Esophagus squamous epithelium (tissue), 5 donors: ENCODE measurements around the gene PRR3. TPM values are rescaled to one million over a fixed set of nuclear protein-coding genes. Genes with fewer than 3 reads are reported as not detected.

ENCODE experiments used
- DNase-seq: peaks from one replicate; lab custom pipeline; 2025; lab: John Stamatoyannopoulos, UW
- H3K27ac ChIP-seq, 4 donors: fragments of 200-600 bp; sonication (generic); one replicate each; pipeline ENCODE4 v1.5.1; 2016 to 2019; ENCODE audit warnings: mild to moderate bottlenecking in 1 of 4
- H3K27me3 ChIP-seq, 4 donors: fragments of 200-600 bp; sonication (generic); 1 replicate in 3 of 4; 2 replicates in 1 of 4; pipeline versions ENCODE4 v1.5.1 to v1.6.0; 2017 to 2021; ENCODE audit warnings: antibody characterized with exemption in 1 of 4
- H3K36me3 ChIP-seq, 3 donors: fragments of 200-600 bp; sonication (generic); one replicate each; pipeline ENCODE4 v1.5.1; 2016 to 2019
- H3K4me1 ChIP-seq, 3 donors: fragments of 200-600 bp; sonication (generic); one replicate each; pipeline ENCODE4 v1.5.1; 2017 to 2019
- H3K4me3 ChIP-seq, 4 donors: fragments of 200-600 bp; sonication (generic); 1 replicate in 3 of 4; 2 replicates in 1 of 4; pipeline ENCODE4 v1.5.1; 2016 to 2019; ENCODE audit warnings: mild to moderate bottlenecking in 2 of 4, moderate library complexity in 1 of 4
- H3K9me3 ChIP-seq, 3 donors: fragments of 200-600 bp; sonication (generic); one replicate each; pipeline ENCODE4 v1.5.1; 2016 to 2019
- CTCF ChIP-seq, 6 experiments: fragments of 450-650 bp in 4 of 6; fragments of 200-600 bp in 2 of 6; sonication (generic) in 2 of 6; IDR thresholded peaks; one replicate each; pipeline ENCODE4 v1.5.1; 2016 to 2019; ENCODE audit warnings: antibody characterized with exemption in 6 of 6, mild to moderate bottlenecking in 4 of 6, moderate library complexity in 4 of 6
- POLR2A ChIP-seq, 4 donors: fragments of 450-650 bp; IDR thresholded peaks; one replicate each; pipeline ENCODE4 v1.6.1; 2017; ENCODE audit warnings: antibody characterized with exemption in 4 of 4, mild to moderate bottlenecking in 4 of 4, moderate library complexity in 3 of 4
- WGBS, 2 donors: methylation state at CpG; one replicate each; pipeline ENCODE4 v1.1.5; 2018; 5-methylcytosine and 5-hydroxymethylcytosine counted together
- intact Hi-C: fragments of 100-400 bp; cut with DNase I; formaldehyde crosslinking; loops from one replicate; pipeline ENCODE4 v1.15.0; 2022
- total RNA-seq, 4 donors: library from RNA; depleted of rRNA; stranded (reverse); fragments of >200 nt; gene quantifications; one replicate each; pipeline ENCODE4 v1.1.0, GENCODE V29; 2016
- donor health status: DM: yes; HTN: yes; CAD: no.

The PRR3 gene
- total RNA-seq, 4 donors from 2014 or later, result 3.2 to 11.6 (median 5.8) TPM

GRCh38 chr6:30544666-30545272 lies 12.3 kb upstream of the PRR3 start:
- intact Hi-C loops, result loop anchor here (10.0 kb wide), 1 partner anchor 50 kb away; no protein-coding TSS in a partner anchor
- Histone ChIP-seq H3K27me3 (no peaks in the 10 kb centered on the region), H3K36me3 (peaks cover 0 to 45% (median 9%) of the 10 kb centered on the region in 3 donors), H3K4me1 (peaks cover 3 to 23% (median 5%) of the 10 kb centered on the region in 3 donors), H3K4me3 (no peak overlapping the region), H3K9me3 (no peaks in the 10 kb centered on the region), H3K27ac (peak overlapping the region in 1 of 4 donors; percentile 12)
- 29 to 33% methylated on average over 6 of the region's 6 CpGs for WGBS, 2 donors
- DNase-seq, result no peak
- TF ChIP-seq POLR2A (IDR thresholded peaks at IDR 0.05) (no peak), CTCF (IDR thresholded peaks at IDR 0.05) (peak; percentile 76 to 86 (median 79))

- Histone ChIP-seq H3K27ac (no peak overlapping the region), H3K4me3 (no peak overlapping the region), H3K4me1 (peaks cover 0 to 13% (median 3%) of the 10 kb centered on the region in 3 donors), H3K36me3 (peaks cover 3 to 72% (median 20%) of the 10 kb centered on the region in 3 donors), H3K27me3 (no peaks in the 10 kb centered on the region), H3K9me3 (no peaks in the 10 kb centered on the region)
- intact Hi-C loops, result loop anchor here (10.0 kb wide), 1 partner anchor 47 kb away; no protein-coding TSS in a partner anchor
- TF ChIP-seq POLR2A (IDR thresholded peaks at IDR 0.05) (no peak), CTCF (IDR thresholded peaks at IDR 0.05) (no peak)
- DNase-seq, result no peak
- WGBS, 2 donors, result 88% methylated on average over 6 of the region's 6 CpGs
Observed at GRCh38 chr6:30547454-30547853, 9.6 kb upstream of the PRR3 start.

GRCh38 chr6:30548375-30548774 lies 8.7 kb upstream of the PRR3 start:
- Histone ChIP-seq H3K27me3 (no peaks in the 10 kb centered on the region), H3K9me3 (no peaks in the 10 kb centered on the region), H3K36me3 (peaks cover 7 to 81% (median 24%) of the 10 kb centered on the region in 3 donors), H3K4me3 (no peak overlapping the region), H3K27ac (no peak overlapping the region), H3K4me1 (peaks cover 0 to 7% (median 3%) of the 10 kb centered on the region in 3 donors)
- DNase-seq, result no peak
- intact Hi-C loops, result loop anchor here (10.0 kb wide), 1 partner anchor 46 kb away; no protein-coding TSS in a partner anchor
- 40 to 51% methylated on average over 2 of the region's 2 CpGs for WGBS, 2 donors
- no peak for TF ChIP-seq POLR2A (IDR thresholded peaks at IDR 0.05)
- TF ChIP-seq CTCF (IDR thresholded peaks at IDR 0.05), result no peak

- Histone ChIP-seq H3K27ac (peak overlapping the region in 2 of 4 donors; percentile 99 to 100), H3K4me3 (no peak overlapping the region), H3K27me3 (no peaks in the 10 kb centered on the region), H3K4me1 (peaks cover 7 to 33% (median 20%) of the 10 kb centered on the region in 3 donors), H3K36me3 (peaks cover 14 to 53% (median 19%) of the 10 kb centered on the region in 3 donors), H3K9me3 (no peaks in the 10 kb centered on the region)
- TF ChIP-seq CTCF (IDR thresholded peaks at IDR 0.05) (no peak), POLR2A (IDR thresholded peaks at IDR 0.05) (no peak)
- intact Hi-C loops, result no loop called here
- 91 to 96% methylated on average over 4 of the region's 4 CpGs for WGBS, 2 donors
- DNase-seq, result no peak
Observed at GRCh38 chr6:30554404-30554803, 2.7 kb upstream of the PRR3 start.
